Ishikawa (cell line): ENCODE results near the gene REV1.

Experiments used
- CEBPB ChIP-seq: IDR thresholded peaks from 2 replicates; pipeline ENCODE4 v1.6.1; 2012
- CREB1 ChIP-seq: IDR thresholded peaks from 2 replicates; pipeline ENCODE4 v1.6.1; 2012; ENCODE audit warnings: low read depth
- EGR1 ChIP-seq: IDR thresholded peaks from 2 replicates; pipeline ENCODE4 v1.6.1; 2012
- EP300 ChIP-seq: IDR thresholded peaks from 2 replicates; pipeline ENCODE4 v1.6.1; 2012; ENCODE audit warnings: borderline replicate concordance
- FOXM1 ChIP-seq: IDR thresholded peaks from 2 replicates; pipeline ENCODE4 v1.6.1; 2012; ENCODE audit warnings: low read depth, borderline replicate concordance
- MAX ChIP-seq: IDR thresholded peaks from 2 replicates; pipeline ENCODE4 v1.6.1; 2012
- NFIC ChIP-seq: IDR thresholded peaks from 2 replicates; pipeline ENCODE4 v1.6.1; 2012
- RAD21 ChIP-seq: IDR thresholded peaks from 2 replicates; pipeline ENCODE4 v1.6.1; 2012; ENCODE audit warnings: low read depth
- REST ChIP-seq: IDR thresholded peaks from 2 replicates; pipeline ENCODE4 v1.6.1; 2012; ENCODE audit warnings: low read depth, mild to moderate bottlenecking
- TAF1 ChIP-seq: IDR thresholded peaks from 2 replicates; pipeline ENCODE4 v1.6.1; 2012; ENCODE audit warnings: low read depth, mild to moderate bottlenecking
- TCF12 ChIP-seq: IDR thresholded peaks from 2 replicates; pipeline ENCODE4 v1.6.1; 2012; ENCODE audit warnings: low read depth
- TEAD4 ChIP-seq: IDR thresholded peaks from 2 replicates; pipeline ENCODE4 v1.6.1; 2012
- USF1 ChIP-seq: IDR thresholded peaks from 2 replicates; pipeline ENCODE4 v1.6.1; 2012
- YY1 ChIP-seq: IDR thresholded peaks from 2 replicates; pipeline ENCODE4 v1.6.1; 2012; ENCODE audit warnings: low read depth
- ZBTB7A ChIP-seq: IDR thresholded peaks from 2 replicates; pipeline ENCODE4 v1.6.1; 2012; ENCODE audit warnings: low read depth

Gene REV1

GRCh38 chr2:99410276-99410675 lies 79.5 kb downstream of the REV1 start:
- TF ChIP-seq TAF1: no peak
- TF ChIP-seq YY1: no peak
- no peak for TF ChIP-seq TCF12
- no peak for TF ChIP-seq CREB1
- TF ChIP-seq TEAD4: no peak
- TF ChIP-seq NFIC: no peak
- no peak for TF ChIP-seq FOXM1
- TF ChIP-seq CEBPB: no peak
- no peak for TF ChIP-seq MAX
- no peak for TF ChIP-seq EGR1
- no peak for TF ChIP-seq EP300
- no peak for TF ChIP-seq REST
- no peak for TF ChIP-seq USF1
- TF ChIP-seq ZBTB7A: no peak

- TF ChIP-seq EP300 (no peak), USF1 (no peak), CEBPB (no peak), ZBTB7A (no peak)
These were observed 83.7 kb downstream of the REV1 start for GRCh38 chr2:99406137-99406536.

- no peak for TF ChIP-seq CREB1
- no peak for TF ChIP-seq TCF12
- no peak for TF ChIP-seq RAD21
- no peak for TF ChIP-seq CEBPB
- TF ChIP-seq REST: no peak
- no peak for TF ChIP-seq TEAD4
- no peak for TF ChIP-seq FOXM1
- TF ChIP-seq YY1: no peak
- TF ChIP-seq ZBTB7A: no peak
- no peak for TF ChIP-seq NFIC
- TF ChIP-seq TAF1: no peak
- no peak for TF ChIP-seq MAX
- no peak for TF ChIP-seq EGR1
- no peak for TF ChIP-seq EP300
- no peak for TF ChIP-seq USF1
These were observed 84.8 kb downstream of the REV1 start for GRCh38 chr2:99404797-99405669.

GRCh38 chr2:99404039-99404796 lies 85.6 kb downstream of the REV1 start:
- TF ChIP-seq USF1 (no peak), MAX (no peak), FOXM1 (no peak), TEAD4 (no peak), EP300 (no peak), CEBPB (no peak), TCF12 (no peak), RAD21 (no peak), NFIC (no peak)

- no peak for TF ChIP-seq CREB1
- peak; percentile 23; the same call in 1 of the 2 replicates for TF ChIP-seq RAD21
These were observed 86.3 kb downstream of the REV1 start for GRCh38 chr2:99403524-99403923.
